ENCODE data around the gene DNAJC17.

The DNAJC17 gene

GRCh38 chr15:40768521-40769273 is 38.6 kb downstream of the DNAJC17 start:
- no peak overlapping the region for H3K4me3 ChIP-seq (ENCODE audit: low read depth, low read length)

GRCh38 chr15:40767838-40768500 is 39.3 kb downstream of the DNAJC17 start:
- H3K4me3 ChIP-seq (ENCODE audit: low read depth, low read length): no peak overlapping the region

GRCh38 chr15:40766906-40767837 is 40.1 kb downstream of the DNAJC17 start:
- H3K4me3 ChIP-seq (ENCODE audit: low read depth, low read length): no peak overlapping the region

- no peak overlapping the region for H3K4me3 ChIP-seq (ENCODE audit: low read depth, low read length)
These were observed 41.0 kb downstream of the DNAJC17 start for GRCh38 chr15:40766194-40766815.

GRCh38 chr15:40764629-40765103 is 42.6 kb downstream of the DNAJC17 start:
- peak overlapping the region; percentile 60 for H3K4me3 ChIP-seq (ENCODE audit: low read depth, low read length)

GRCh38 chr15:40763801-40764628 is 43.3 kb downstream of the DNAJC17 start, which contains the start of gene GCHFR:
Gene GCHFR, plus strand, starts transcription at chr15:40764068. Its CDS starts 113 bp downstream, at chr15:40764181.
- peak within 1 kb of the TSS; percentile 60 for H3K4me3 ChIP-seq (ENCODE audit: low read depth, low read length)

GRCh38 chr15:40762919-40763800 is 44.1 kb downstream of the DNAJC17 start:
- peak overlapping the region; percentile 60 for H3K4me3 ChIP-seq (ENCODE audit: low read depth, low read length)

- H3K4me3 ChIP-seq (ENCODE audit: low read depth, low read length): no peak overlapping the region
These were observed 47.3 kb downstream of the DNAJC17 start for GRCh38 chr15:40759961-40760360.

- H3K4me3 ChIP-seq (ENCODE audit: low read depth, low read length): no peak overlapping the region
These were observed 50.3 kb downstream of the DNAJC17 start for GRCh38 chr15:40756938-40757337.

- peak overlapping the region; percentile 50 for H3K4me3 ChIP-seq (ENCODE audit: low read depth, low read length)
These were observed 51.5 kb downstream of the DNAJC17 start for GRCh38 chr15:40755812-40756208.

- H3K4me3 ChIP-seq (ENCODE audit: low read depth, low read length): peak within 1 kb of the TSS; percentile 91
These were observed 52.1 kb downstream of the DNAJC17 start, which contains the start of gene RMDN3 for GRCh38 chr15:40754883-40755811. Gene RMDN3, minus strand, starts transcription at chr15:40755254. Its CDS starts 471 bp downstream, at chr15:40754783.

- H3K4me3 ChIP-seq (ENCODE audit: low read depth, low read length): peak overlapping the region; percentile 91
These were observed 52.7 kb downstream of the DNAJC17 start for GRCh38 chr15:40754574-40754882.

- H3K4me3 ChIP-seq (ENCODE audit: low read depth, low read length): no peak overlapping the region
These were observed 55.5 kb downstream of the DNAJC17 start for GRCh38 chr15:40751745-40752144.

GRCh38 chr15:40750885-40751284 is 56.4 kb downstream of the DNAJC17 start:
- no peak overlapping the region for H3K4me3 ChIP-seq (ENCODE audit: low read depth, low read length)

- H3K4me3 ChIP-seq (ENCODE audit: low read depth, low read length): no peak overlapping the region
These were observed 58.1 kb downstream of the DNAJC17 start for GRCh38 chr15:40749151-40749630.

- no peak overlapping the region for H3K4me3 ChIP-seq (ENCODE audit: low read depth, low read length)
These were observed 59.3 kb downstream of the DNAJC17 start for GRCh38 chr15:40747685-40748631.

Measured in iPS-11a (cell line).